Hematopoietic multipotent progenitor cell treated with erythropoietin and hydrocortisone succinate and interleukin-3 and kit ligand, for 4 days (in vitro differentiated cells): Measurements from ENCODE around the gene NEK7.
A peak's percentile ranks its signal among the peaks of the same experiment; 100 is the strongest.
"Not testable (repeated sequence)": the region's sequence is repeated elsewhere in the genome, so short reads cannot be mapped to it uniquely, and the experiment has no call there.

Source experiments
- DNase-seq: peaks from one replicate; pipeline ENCODE4 v3.0.0-alpha.2; 2015

The NEK7 gene

GRCh38 chr1:198298640-198299039 lies 141.8 kb downstream of the NEK7 start:
- no peak for DNase-seq

- no peak for DNase-seq
These were observed 143.7 kb downstream of the NEK7 start for GRCh38 chr1:198300451-198300850.

GRCh38 chr1:198304431-198304830 lies 147.6 kb downstream of the NEK7 start:
- DNase-seq: no peak

- not testable (repeated sequence) for DNase-seq
These were observed 158.0 kb downstream of the NEK7 start for GRCh38 chr1:198314817-198315216.

GRCh38 chr1:198315331-198315730 lies 158.5 kb downstream of the NEK7 start:
- DNase-seq: not testable (repeated sequence)

GRCh38 chr1:198316546-198317100 lies 159.8 kb downstream of the NEK7 start:
- DNase-seq: no peak

- peak; percentile 8 for DNase-seq
These were observed 161.3 kb downstream of the NEK7 start for GRCh38 chr1:198318085-198318484.

GRCh38 chr1:198320759-198321158 lies 164.0 kb downstream of the NEK7 start:
- peak; percentile 47 for DNase-seq

GRCh38 chr1:198326232-198326631 lies 169.4 kb downstream of the NEK7 start:
- DNase-seq: no peak

- DNase-seq: no peak
These were observed 170.1 kb downstream of the NEK7 start for GRCh38 chr1:198326915-198327314.

GRCh38 chr1:198328458-198329032 lies 171.7 kb downstream of the NEK7 start:
- peak; percentile 22 for DNase-seq

- DNase-seq: no peak
These were observed 174.3 kb downstream of the NEK7 start for GRCh38 chr1:198330982-198331615.

- DNase-seq: no peak
These were observed 176.9 kb downstream of the NEK7 start for GRCh38 chr1:198333744-198334143.

- DNase-seq: no peak
These were observed 178.9 kb downstream of the NEK7 start for GRCh38 chr1:198335663-198336062.

GRCh38 chr1:198337886-198338285 lies 181.1 kb downstream of the NEK7 start:
- DNase-seq: no peak

GRCh38 chr1:198340139-198340538 lies 183.3 kb downstream of the NEK7 start:
- DNase-seq: no peak

- DNase-seq: no peak
These were observed 189.4 kb downstream of the NEK7 start for GRCh38 chr1:198346178-198346577.

GRCh38 chr1:198350456-198350855 lies 193.7 kb downstream of the NEK7 start:
- no peak for DNase-seq

GRCh38 chr1:198352975-198353695 lies 196.3 kb downstream of the NEK7 start:
- DNase-seq: no peak

- DNase-seq: no peak
These were observed 201.1 kb downstream of the NEK7 start for GRCh38 chr1:198357937-198358336.

GRCh38 chr1:198359024-198359653 lies 202.3 kb downstream of the NEK7 start:
- peak; percentile 60 for DNase-seq

GRCh38 chr1:198360208-198360729 lies 203.5 kb downstream of the NEK7 start:
- no peak for DNase-seq

GRCh38 chr1:198361237-198361767 lies 204.5 kb downstream of the NEK7 start:
- DNase-seq: peak; percentile 47
